Fibroblast of skin of abdomen (primary cell): ENCODE measurements around the gene PSRC1.
"Not testable (repeated sequence)": the region's sequence is repeated elsewhere in the genome, so short reads cannot be mapped to it uniquely, and the experiment has no call there.

ENCODE experiments used
- DNase-seq: peaks from one replicate; pipeline ENCODE4 v3.0.0-alpha.2; 2013

PSRC1 gene

GRCh38 chr1:109295712-109296415 lies 12.9 kb upstream of the PSRC1 start:
- no peak for DNase-seq

DNA sequence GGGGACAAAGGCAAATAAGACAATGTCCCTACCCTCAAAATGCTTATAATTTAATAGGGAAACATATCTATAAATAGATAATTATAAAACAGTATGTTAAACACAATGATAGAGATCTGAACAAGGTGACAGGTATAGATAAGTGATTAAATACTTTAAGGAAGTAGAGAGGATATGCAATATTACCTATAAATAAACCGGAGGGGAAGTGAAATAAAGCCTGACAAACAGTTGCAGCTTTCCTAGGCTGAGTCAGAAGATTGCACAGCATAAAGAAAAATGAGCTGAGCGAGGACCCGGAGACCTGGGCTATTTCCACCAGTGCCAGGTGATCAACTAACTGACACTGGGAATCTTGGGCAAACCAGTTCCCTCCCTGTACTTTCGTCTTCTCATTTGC lies 11.5 kb upstream of the PSRC1 start:
- no peak for DNase-seq

DNA sequence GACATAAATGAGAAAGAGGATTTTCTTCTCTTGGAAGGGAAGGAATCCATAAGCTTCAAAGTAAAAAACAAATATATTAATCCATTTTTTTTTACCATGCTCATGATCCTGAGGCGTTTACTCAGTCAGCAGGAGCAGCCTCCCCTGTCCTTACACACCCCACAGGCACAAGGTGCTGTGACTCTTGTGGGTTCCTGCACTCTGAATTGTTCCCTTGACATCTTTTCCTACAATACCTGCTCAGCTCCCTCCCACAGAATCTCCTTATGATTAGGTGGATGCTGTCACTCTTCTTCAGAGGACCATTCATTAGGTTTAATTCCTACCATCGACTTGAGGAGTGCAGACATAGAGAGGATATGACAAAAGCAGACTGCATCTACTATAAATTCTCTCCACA lies 10.1 kb upstream of the PSRC1 start:
- no peak for DNase-seq

GRCh38 chr1:109292364-109292763 lies 9.4 kb upstream of the PSRC1 start:
- no peak for DNase-seq

DNA sequence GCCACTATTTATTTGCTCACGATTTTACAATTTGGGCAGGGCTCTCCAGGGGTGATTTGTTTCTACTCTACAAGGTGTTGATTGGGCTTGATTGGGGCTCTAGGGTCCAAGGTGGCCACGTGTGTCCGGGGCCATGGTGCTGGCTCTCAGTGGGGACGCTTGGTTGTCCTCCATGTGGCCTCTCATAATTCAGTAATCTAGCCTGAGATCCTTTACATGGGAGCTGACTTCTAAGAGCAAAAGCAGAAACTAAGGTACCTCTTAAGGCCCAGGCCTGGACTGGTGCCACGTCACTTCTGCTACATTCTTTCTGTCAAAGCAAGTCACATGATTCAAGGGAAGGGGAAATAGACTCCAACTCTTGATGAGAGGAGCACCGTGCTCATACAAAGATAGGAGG lies 8.1 kb upstream of the PSRC1 start:
- no peak for DNase-seq

DNA sequence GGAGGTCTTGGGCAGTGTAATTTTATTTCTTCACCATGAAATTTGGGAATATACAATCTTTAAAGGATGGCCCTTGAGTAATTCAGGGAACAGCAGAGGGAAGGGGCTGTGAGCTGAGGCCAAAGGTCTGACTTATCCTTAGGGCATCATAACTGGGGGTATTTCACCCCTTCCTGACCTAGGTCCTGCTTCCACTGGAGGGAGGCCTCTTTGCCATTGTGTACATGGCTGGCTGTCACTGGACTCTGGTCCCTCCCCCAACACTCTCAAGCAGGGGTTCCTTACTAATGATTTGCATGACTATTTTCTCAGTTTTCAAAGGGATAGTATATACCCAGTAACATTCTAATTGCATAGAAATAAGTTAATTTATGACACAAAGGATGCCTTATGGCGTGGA lies 7.2 kb upstream of the PSRC1 start:
- DNase-seq = no peak

DNA sequence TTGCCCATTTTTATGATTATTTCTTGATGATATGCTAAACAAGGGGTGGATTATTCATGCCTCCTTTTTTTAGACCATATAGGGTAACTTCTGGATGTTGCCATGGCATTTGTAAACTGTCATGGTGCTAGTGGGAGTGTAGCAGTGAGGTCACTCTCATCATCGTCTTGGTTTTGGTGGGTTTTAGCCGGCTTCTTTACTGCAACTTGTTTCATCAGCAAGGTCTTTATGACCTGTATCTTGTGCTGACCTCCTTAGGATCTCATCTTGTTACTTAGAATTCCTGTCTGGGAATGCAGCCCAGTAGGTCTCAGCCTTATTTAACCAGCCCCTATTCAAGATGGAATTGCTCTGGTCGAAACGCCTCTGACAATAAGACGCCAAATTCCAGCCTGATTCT lies 3.8 kb upstream of the PSRC1 start:
- DNase-seq = not testable (repeated sequence)

- no peak for DNase-seq
These were observed 1.0 kb upstream of the PSRC1 start for GRCh38 chr1:109283748-109284600.

- DNase-seq = no peak
These were observed 421 bp downstream of the PSRC1 start for GRCh38 chr1:109282497-109282951.

- no peak for DNase-seq
These were observed 1.1 kb downstream of the PSRC1 start for GRCh38 chr1:109281680-109282496.

DNA sequence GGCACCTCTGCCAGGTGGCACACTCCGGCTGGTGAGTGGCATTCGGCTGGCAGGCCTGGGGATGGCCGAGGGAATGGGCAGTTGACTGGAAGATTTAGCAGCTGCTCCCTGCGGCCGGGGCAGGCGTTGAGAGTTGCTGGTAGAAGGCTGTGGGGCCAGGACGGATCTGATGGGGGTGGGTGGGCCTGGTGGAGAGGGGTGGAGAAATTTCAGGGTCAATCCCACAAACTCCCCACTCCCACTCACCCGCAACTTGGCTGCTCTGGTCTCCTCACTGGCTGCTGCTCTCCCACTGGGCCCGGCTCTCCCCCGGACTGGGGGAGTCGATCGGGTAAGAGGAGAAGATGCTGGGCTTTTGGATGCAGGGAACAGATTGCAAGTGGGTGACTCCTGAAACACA lies 2.1 kb downstream of the PSRC1 start:
- no peak for DNase-seq

GRCh38 chr1:109279615-109280278 lies 3.2 kb downstream of the PSRC1 start:
- DNase-seq = no peak

- peak; percentile 53 for DNase-seq
These were observed 5.3 kb downstream of the PSRC1 start for GRCh38 chr1:109277434-109278204.

DNA sequence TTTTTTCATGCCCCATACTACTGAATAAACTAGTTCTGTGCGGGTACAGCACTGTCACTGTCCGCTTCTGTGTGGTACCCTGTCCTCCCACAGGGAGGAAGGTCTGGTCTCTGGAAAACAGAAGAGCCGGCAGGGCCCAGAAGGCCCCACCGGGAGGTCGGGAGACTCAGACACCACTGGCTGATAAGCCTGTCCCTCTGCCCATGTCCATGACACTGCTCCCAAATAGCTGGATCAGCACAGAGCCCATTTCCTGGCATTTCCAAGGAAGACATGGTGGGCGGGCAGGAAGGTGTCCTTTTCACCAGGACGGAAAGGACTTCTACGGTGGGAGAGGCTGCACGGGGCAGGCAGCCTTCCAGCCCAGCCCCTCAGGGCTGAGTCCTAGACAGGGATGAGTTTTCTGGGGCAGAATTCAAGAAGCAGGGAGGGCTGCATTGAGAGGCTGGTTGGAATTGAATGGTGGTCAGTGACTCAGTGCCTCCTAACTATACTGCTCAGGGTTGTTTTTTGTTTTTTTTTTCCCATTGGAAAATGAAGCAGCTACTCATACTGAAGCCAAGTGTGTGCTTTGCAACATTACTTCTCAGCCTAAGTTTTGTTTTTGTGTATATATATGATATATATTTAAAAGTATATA lies 7.1 kb downstream of the PSRC1 start:
- DNase-seq = peak; percentile 62

- peak; percentile 58 for DNase-seq
These were observed 8.1 kb downstream of the PSRC1 start for GRCh38 chr1:109274533-109275476.

- no peak for DNase-seq
These were observed 9.2 kb downstream of the PSRC1 start for GRCh38 chr1:109273570-109274288.

DNA sequence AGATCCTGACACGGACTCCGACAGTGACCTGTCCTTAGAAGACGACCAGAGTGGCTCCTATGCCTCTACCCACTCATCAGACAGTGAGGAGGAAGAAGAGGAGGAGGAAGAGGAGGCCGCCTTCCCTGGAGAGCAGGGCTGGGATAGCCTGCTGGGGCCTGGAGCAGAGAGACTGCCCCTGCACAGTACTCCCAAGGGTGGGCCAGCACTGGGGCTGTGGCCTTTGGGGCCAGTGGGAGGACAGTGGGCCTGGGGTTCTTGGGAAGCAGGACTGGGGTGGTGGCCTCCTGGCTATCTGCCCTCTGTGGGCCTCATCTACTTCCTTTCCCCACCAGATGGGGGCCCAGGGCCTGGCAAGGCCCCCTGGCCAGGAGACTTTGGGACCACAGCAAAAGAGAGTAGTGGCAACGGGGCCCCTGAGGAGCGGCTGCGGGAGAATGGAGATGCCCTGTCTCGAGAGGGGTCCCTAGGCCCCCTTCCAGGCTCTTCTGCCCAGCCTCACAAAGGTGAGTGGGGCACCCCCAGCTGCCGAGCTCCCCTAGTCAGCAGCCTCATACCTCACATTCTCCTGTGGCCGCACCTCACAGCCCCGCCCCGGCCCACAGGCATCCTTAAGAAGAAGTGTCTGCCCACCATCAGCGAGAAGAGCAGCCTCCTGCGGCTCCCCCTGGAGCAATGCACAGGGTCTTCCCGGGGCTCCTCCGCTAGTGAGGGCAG lies 10.0 kb downstream of the PSRC1 start:
- DNase-seq = no peak

- no peak for DNase-seq
These were observed 10.7 kb downstream of the PSRC1 start for GRCh38 chr1:109272021-109272799.
